Rectal smooth muscle tissue (tissue), 1 donor: ENCODE measurements around the gene POLA1.

Source experiments
- H3K27ac ChIP-seq: one replicate; pipeline ENCODE4 v1.7.0; 2013; ENCODE audit warnings: low read depth, low read length, inconsistent platforms
- H3K27me3 ChIP-seq: one replicate; pipeline ENCODE4 v1.7.0; 2013; ENCODE audit warnings: low read length; ENCODE audit not compliant: control insufficient read depth, insufficient read depth
- H3K36me3 ChIP-seq: one replicate; pipeline ENCODE4 v1.7.0; 2013; ENCODE audit warnings: low read length; ENCODE audit not compliant: control insufficient read depth, insufficient read depth
- H3K4me1 ChIP-seq: one replicate; pipeline ENCODE4 v1.7.0; 2013; ENCODE audit warnings: low read length; ENCODE audit not compliant: control insufficient read depth, insufficient read depth
- H3K4me3 ChIP-seq: one replicate; pipeline ENCODE4 v1.7.0; 2013; ENCODE audit warnings: low read length
- H3K9ac ChIP-seq: one replicate; pipeline ENCODE4 v1.7.0; 2013; ENCODE audit warnings: low read length

Gene POLA1

GRCh38 chrX:24979081-24979480 is 285.4 kb downstream of the POLA1 start:
- H3K27ac ChIP-seq, result no peak overlapping the region
- no peak overlapping the region for H3K9ac ChIP-seq
- no peaks in the 10 kb centered on the region for H3K4me1 ChIP-seq
- no peaks in the 10 kb centered on the region for H3K36me3 ChIP-seq
- H3K4me3 ChIP-seq, result no peak overlapping the region
- no peaks in the 10 kb centered on the region for H3K27me3 ChIP-seq

DNA sequence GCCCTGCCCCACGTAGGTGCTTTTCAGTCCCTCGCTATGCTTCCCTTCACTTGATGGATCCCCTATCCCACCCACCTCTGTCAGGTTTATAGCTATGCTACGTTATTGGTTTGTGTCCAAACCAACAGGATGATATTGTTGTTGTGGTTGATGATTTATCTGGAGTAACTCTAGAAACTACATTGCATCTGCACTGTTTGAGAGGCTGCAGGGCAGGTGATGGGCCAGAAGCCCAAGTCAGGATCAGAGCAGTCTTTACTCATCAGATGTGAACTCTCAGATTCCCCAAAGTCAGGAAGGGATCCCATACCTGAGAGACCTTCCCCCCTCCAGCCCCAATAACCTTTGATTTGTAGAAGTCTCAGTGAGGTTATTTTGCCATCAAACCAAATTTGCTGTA is 287.3 kb downstream of the POLA1 start:
- no peaks in the 10 kb centered on the region for H3K36me3 ChIP-seq
- no peak overlapping the region for H3K27ac ChIP-seq
- H3K4me1 ChIP-seq, result no peaks in the 10 kb centered on the region
- no peaks in the 10 kb centered on the region for H3K27me3 ChIP-seq
- H3K9ac ChIP-seq, result no peak overlapping the region
- no peak overlapping the region for H3K4me3 ChIP-seq

DNA sequence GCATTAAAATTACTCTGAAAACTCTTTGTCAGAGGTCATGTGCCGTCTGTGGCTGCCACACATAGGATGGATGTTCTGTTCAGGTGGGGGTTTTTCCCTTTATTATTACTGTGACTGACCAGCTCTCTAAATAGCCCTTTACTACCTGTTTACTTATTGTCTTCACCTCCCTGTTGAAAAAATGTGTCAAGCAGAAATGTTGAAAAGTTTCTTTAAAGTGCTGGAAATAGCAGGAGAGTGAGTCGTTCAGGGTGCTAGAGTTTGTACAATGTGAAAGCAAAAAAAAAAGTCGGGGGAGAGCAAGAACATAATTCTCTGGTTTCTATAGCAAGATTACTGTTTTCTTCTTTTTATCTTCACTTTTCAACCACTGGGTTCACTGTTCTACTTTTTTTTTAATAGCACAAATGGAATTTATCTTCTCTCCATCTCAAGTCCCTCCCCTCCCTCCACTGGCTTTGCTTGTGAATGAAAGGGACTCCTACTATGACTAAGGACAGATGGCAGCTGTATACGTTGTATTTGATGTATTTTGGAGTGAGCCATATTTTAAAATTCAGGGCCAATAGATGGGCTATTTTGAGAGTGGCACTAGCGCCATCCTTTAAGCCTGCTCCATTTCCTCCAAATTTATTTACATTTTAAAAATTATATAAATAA is 288.7 kb downstream of the POLA1 start:
- H3K4me1 ChIP-seq, result no peaks in the 10 kb centered on the region
- H3K36me3 ChIP-seq, result no peaks in the 10 kb centered on the region
- H3K27ac ChIP-seq, result no peak overlapping the region
- no peak overlapping the region for H3K9ac ChIP-seq
- no peak overlapping the region for H3K4me3 ChIP-seq
- no peaks in the 10 kb centered on the region for H3K27me3 ChIP-seq

DNA sequence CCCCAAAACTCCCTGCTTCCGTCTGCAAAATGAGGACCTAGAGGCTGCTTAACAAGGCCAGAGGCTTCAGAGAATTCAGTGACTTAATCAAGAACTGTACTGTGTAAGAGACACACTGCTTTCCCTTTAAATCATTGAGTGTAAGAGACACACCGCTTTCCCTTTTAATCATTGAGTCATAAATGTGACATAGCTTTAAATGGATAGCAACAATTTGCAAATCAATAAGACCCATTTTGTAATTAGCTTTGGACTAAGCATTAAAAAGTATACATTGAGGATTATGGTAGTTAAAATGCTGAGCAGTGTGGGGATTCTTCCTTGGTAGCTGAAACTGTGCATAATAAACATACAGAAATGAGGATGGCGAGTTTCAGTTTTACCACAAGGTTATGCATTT is 290.2 kb downstream of the POLA1 start:
- no peaks in the 10 kb centered on the region for H3K36me3 ChIP-seq
- no peak overlapping the region for H3K9ac ChIP-seq
- no peaks in the 10 kb centered on the region for H3K4me1 ChIP-seq
- H3K27me3 ChIP-seq, result no peaks in the 10 kb centered on the region
- H3K4me3 ChIP-seq, result no peak overlapping the region
- no peak overlapping the region for H3K27ac ChIP-seq

GRCh38 chrX:24985120-24985519 is 291.4 kb downstream of the POLA1 start:
- Histone ChIP-seq H3K36me3 (no peaks in the 10 kb centered on the region), H3K4me3 (no peak overlapping the region), H3K27me3 (no peaks in the 10 kb centered on the region), H3K4me1 (no peaks in the 10 kb centered on the region), H3K9ac (no peak overlapping the region), H3K27ac (no peak overlapping the region)

DNA sequence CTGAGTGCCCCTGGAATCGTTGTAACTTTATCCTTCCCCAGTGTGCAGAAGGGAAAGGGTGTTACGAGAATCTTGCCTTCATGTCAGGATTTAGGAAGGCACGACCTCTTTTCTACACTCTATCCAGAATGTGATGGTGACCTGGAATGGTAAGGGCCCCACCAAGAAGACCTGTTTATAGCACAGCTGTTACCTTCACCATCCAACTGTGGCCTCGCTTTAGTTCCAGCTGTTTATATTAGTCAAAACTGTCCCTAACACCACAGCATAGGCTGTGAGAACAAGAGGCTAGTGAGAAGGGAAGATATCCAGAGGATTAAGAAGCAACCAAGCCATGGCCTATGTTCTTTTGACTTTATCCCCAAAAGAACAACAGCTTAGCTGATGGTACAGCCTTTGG is 294.0 kb downstream of the POLA1 start:
- H3K36me3 ChIP-seq, result no peaks in the 10 kb centered on the region
- H3K27me3 ChIP-seq, result no peaks in the 10 kb centered on the region
- no peaks in the 10 kb centered on the region for H3K4me1 ChIP-seq
- H3K4me3 ChIP-seq, result no peak overlapping the region
- no peak overlapping the region for H3K9ac ChIP-seq
- no peak overlapping the region for H3K27ac ChIP-seq

DNA sequence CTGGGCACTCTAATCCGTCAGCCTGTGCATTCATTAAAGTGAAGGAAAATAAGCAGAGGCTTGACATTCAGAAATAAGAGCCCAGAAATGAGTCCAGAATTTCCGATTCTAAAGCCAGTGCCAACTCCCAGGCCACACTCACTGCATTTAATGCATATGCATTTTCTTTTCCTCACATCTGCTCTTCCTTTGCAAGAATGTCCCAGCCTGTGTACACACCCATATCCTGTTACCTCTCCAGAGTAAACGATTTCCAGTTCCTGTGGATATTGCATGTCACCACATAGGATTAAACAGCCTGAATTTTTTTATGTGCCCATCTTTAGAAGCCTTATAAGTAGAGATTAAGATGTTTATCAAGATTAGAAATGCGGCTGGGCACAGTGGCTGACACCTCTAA is 294.6 kb downstream of the POLA1 start:
- H3K27me3 ChIP-seq, result no peaks in the 10 kb centered on the region
- no peak overlapping the region for H3K9ac ChIP-seq
- H3K4me1 ChIP-seq, result no peaks in the 10 kb centered on the region
- H3K27ac ChIP-seq, result no peak overlapping the region
- no peak overlapping the region for H3K4me3 ChIP-seq
- H3K36me3 ChIP-seq, result no peaks in the 10 kb centered on the region

GRCh38 chrX:24990535-24990934 is 296.8 kb downstream of the POLA1 start:
- H3K9ac ChIP-seq, result no peak overlapping the region
- H3K4me3 ChIP-seq, result no peak overlapping the region

GRCh38 chrX:24993879-24994278 is 300.2 kb downstream of the POLA1 start:
- no peak overlapping the region for H3K4me3 ChIP-seq
- no peak overlapping the region for H3K27ac ChIP-seq
- no peaks in the 10 kb centered on the region for H3K4me1 ChIP-seq
- no peaks in the 10 kb centered on the region for H3K36me3 ChIP-seq
- H3K9ac ChIP-seq, result no peak overlapping the region
- H3K27me3 ChIP-seq, result no peaks in the 10 kb centered on the region

More at GRCh38 chrX:24990535-24990934, 296.8 kb downstream of the POLA1 start:
- Histone ChIP-seq H3K27ac (no peak overlapping the region), H3K36me3 (no peaks in the 10 kb centered on the region), H3K4me1 (no peaks in the 10 kb centered on the region), H3K27me3 (no peaks in the 10 kb centered on the region)

GRCh38 chrX:24996096-24996709 is 302.5 kb downstream of the POLA1 start:
- Histone ChIP-seq H3K27ac (no peak overlapping the region), H3K4me1 (no peaks in the 10 kb centered on the region), H3K36me3 (no peaks in the 10 kb centered on the region), H3K4me3 (no peak overlapping the region), H3K9ac (no peak overlapping the region), H3K27me3 (no peaks in the 10 kb centered on the region)

DNA sequence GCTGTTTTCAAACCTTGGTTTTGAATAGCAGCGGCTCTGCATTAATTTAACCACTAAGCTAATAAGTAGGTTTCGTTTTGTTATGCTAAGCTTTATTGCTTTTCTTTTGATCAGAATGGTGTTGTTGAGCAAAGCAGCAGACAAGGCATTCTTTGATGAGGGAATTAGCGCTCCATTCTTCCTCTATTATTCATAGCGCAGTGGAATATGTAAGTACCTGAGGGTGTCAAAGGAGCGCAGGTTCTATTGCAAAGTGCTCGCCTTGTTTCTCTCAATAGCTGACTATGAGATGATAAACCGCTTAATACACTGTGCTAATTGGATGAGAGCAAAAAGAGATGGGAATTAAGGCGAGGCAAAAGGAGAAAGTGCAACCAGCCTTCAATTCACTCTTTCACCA is 305.8 kb downstream of the POLA1 start:
- no peak overlapping the region for H3K4me3 ChIP-seq

DNA sequence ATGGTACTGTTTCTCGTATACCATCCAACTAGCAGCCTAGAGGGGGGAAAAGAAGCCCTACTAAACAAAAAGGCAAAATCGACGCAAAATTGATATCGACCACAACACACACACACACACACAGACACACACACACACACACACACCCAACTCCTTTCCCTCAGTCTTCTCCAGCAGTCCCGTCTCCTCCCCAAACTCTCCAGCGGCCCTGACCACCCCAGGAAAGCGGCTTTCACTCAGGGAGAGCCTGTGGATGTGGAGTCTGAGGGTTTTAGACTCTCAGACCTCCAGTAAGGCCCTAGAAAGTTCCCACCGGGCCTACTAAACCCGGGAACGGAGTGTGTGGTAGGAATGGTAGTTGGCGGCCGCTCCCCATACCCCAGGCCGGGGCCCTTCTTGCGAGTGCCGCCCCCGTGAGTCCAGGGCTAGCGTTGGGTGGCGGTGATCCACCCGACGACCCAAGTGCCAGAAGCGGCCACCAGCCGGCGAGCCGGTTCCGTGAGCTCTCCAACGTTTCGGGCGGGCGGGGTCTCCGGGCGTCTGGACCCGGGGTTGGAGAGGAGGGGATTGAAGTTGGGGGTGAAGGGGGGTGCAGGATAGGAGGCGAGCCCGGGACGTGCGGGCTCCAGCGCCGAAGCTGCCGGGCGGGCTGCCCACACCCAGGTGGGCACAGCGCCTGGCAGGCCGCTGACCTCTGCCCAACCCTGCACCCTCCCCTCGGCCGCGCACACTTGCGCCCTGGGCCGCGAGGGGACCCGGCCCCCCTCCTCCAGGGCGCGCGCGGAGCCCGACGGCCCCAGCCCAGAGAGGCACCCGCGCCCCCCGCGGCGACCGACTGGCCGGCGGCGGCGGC is 308.3 kb downstream of the POLA1 start:
- Histone ChIP-seq H3K9ac (no peak overlapping the region), H3K36me3 (no peaks in the 10 kb centered on the region), H3K4me3 (no peak overlapping the region), H3K27me3 (peaks cover 7% of the 10 kb centered on the region), H3K4me1 (no peaks in the 10 kb centered on the region), H3K27ac (no peak overlapping the region)

More for the DNA sequence above, 305.8 kb downstream of the POLA1 start:
- H3K36me3 ChIP-seq, result no peaks in the 10 kb centered on the region
- no peaks in the 10 kb centered on the region for H3K4me1 ChIP-seq
- no peak overlapping the region for H3K9ac ChIP-seq
- H3K27ac ChIP-seq, result no peak overlapping the region
- no peaks in the 10 kb centered on the region for H3K27me3 ChIP-seq
